SW480 (cell line): Measurements from ENCODE around the gene KCNQ4.

Experiments
- DNase-seq: peaks from one replicate; pipeline ENCODE4 v3.0.0-alpha.2; 2016; ENCODE audit warnings: low spot score

Gene KCNQ4

GRCh38 chr1:40783001-40783905, at the start of gene KCNQ4:
TSS of gene KCNQ4 (plus strand) at chr1:40783787. CDS start at chr1:40784094, 307 bp downstream.
- peak; percentile 50 for DNase-seq

DNA sequence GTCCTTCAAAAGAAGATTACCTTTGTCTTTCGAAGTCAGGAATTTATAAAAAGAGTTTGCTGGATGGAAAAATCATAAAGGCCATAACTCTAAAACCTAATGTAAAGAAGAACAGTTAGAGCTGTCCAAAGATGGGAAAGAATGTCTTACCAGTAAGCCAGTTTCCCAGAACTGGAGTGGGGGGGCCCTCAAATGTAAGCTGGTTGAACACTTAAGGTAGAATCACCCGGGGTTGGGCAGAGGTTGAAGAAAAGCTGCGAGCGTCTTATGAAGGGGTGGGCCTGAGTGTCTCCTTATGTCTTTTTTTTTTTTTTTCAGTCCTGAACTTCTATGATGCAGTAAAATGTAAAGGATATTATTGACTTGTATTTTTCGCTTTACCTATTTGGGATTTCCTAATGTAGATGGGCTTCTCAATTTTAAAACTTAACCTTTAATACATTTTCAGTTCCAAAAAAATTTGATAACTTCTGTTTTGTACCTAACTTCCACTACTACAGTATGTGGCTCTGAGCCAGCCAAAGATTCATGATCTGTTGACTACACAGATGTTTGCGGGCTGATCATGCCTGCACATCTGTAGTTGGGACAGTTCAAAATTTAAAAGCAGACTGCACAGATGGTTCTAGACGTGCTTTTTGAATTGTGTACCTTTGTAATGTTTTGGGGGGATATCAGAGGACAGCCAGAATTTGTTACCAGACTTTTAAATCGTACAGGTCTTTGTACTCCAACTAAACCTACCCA, 48.5 kb upstream of the KCNQ4 start:
- no peak for DNase-seq

GRCh38 chr1:40736085-40736531, 47.5 kb upstream of the KCNQ4 start:
- no peak for DNase-seq

- no peak for DNase-seq
These were observed 44.8 kb upstream of the KCNQ4 start for GRCh38 chr1:40738831-40739230.

DNA sequence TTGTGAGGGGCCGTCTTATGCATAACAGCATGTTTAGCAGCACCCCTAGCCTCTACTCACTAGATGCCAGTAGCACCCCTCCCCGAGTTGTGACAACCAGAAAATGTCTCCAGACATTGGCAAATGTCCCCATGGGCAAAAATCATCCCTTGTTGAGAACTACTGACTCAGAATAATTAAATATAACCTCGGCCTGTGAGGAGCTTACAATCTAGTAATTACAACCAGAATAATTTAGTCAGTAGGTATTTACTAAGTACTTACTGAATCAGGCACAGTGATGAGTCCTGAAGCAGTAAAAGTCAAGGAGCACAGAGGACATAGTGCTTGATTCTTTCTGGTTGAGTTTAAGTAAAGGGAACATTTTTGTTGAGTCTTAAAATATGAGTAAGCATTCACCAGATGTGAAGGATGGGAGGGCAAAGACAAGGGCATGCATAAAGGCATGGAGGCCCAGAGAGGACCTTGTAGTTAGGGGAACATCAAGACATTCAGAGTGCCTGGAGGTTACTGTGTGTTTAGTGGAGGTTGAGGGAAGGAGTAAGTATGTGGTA, 44.1 kb upstream of the KCNQ4 start:
- no peak for DNase-seq

- DNase-seq, result no peak
These were observed 43.3 kb upstream of the KCNQ4 start for GRCh38 chr1:40740039-40740996.

GRCh38 chr1:40740997-40741736, 42.4 kb upstream of the KCNQ4 start:
- DNase-seq, result no peak

GRCh38 chr1:40742363-40743061, 41.1 kb upstream of the KCNQ4 start:
- no peak for DNase-seq

DNA sequence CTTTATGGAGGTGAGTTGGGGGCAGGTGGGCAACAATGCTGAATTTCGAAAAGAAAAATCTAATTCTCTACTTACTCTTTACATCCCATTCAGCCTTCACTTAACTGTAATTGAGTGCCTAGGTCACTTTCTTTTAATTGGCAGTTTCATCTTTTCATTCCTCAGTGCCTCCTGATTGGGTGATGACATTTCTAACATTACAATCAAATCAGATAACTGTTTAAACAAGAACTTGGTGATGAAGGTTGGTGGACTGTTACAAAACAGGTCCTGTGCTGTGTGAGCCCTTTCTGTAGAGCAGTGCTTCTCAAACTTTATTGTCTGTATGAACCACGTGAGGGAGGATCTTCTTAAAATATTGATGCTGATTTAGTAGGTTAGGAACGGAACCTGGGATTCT, 40.1 kb upstream of the KCNQ4 start:
- DNase-seq, result no peak

DNA sequence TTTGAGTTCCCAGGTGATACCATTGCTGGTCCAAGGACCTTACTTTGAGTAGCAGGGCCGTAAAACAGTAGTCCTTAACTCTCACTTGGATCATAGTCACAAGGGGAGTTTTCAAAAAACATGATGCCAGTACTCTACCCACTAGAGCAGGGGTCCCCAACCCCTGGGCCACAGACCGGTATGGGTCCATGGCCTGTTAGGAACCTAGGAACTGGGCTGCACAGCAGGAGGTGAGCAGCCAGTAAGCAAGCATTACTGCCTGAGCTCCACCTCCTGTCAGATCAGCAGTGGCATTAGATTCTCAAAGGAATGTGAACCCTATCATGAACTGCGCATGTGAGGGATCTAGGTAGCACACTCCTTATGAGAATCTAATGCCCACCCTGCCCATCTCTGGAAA, 39.7 kb upstream of the KCNQ4 start:
- DNase-seq, result no peak

DNA sequence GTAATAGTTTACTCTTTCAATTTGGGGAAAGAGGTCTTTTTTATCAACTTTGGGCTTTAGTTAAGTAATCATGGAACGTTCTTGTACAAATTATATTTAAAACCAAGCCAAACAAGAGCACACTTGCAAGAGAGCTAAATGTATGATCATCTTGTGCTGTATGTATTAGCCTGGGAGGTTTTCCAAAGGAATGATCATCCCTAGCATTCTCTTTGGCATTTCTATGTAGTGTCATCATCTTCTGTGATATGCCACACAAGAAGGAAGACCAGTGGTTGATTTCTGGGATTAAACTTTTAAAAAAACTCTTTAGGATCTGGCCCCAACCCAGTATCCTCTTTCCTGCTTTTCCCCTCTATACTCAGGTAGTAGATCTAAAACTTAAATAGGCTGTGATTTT, 38.4 kb upstream of the KCNQ4 start:
- no peak for DNase-seq

DNA sequence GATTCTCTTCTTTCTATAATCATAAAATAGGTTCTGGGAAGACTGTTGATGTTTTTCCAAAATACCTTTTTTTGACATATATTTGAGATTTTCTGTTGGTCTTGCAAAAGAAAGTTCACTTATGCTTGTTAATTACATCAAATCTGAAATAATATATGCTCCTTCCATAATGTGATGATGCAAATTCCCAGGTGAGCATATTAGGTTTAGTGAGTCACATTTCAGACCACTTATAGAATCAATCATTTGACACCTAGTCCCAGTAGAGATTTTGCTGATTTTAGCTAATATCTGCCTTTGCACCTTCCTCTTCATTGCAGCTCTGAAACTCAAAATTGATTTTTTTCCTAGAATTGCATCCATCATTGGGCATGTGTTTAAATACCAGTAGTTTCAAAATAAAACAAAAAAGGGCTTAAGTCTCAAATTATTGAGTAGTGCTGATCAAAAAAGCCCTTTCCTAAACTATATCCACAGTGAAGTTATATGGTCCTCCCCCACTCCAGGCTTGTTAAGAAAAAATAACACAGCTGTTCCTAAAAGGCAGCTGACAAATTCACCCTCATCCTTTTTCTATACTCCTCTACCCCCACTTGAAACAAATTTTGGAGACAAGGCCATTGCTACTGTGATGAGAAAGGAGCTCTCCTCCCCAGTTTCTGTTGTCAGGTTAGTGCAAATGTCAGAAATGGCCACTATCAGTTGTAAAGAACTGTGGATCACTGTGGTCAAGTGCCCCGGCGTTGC, 37.1 kb upstream of the KCNQ4 start:
- DNase-seq, result no peak

- no peak for DNase-seq
These were observed 34.5 kb upstream of the KCNQ4 start for GRCh38 chr1:40748841-40749718.

DNA sequence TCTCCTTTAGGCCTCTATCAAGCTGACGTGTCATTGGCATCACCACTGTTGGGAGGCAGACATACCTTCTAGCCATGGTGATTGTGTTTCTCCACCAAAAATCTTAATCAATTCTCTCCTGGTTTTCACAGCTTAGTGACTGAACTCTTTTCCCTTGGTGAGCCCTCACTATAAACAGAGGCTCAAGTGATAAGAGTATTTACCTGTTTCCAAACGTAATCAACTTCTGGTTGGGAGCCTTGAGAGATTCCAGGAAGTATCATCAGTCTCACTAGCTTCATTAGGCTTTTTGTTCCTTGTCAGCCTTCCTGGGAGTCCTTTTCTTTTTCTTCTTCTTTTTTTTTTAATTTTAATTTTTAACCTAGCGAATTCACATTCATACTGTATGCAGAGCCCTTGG, 33.8 kb upstream of the KCNQ4 start:
- no peak for DNase-seq

GRCh38 chr1:40750451-40750908, 33.1 kb upstream of the KCNQ4 start:
- no peak for DNase-seq

GRCh38 chr1:40751802-40752201, 31.8 kb upstream of the KCNQ4 start:
- DNase-seq, result no peak

DNA sequence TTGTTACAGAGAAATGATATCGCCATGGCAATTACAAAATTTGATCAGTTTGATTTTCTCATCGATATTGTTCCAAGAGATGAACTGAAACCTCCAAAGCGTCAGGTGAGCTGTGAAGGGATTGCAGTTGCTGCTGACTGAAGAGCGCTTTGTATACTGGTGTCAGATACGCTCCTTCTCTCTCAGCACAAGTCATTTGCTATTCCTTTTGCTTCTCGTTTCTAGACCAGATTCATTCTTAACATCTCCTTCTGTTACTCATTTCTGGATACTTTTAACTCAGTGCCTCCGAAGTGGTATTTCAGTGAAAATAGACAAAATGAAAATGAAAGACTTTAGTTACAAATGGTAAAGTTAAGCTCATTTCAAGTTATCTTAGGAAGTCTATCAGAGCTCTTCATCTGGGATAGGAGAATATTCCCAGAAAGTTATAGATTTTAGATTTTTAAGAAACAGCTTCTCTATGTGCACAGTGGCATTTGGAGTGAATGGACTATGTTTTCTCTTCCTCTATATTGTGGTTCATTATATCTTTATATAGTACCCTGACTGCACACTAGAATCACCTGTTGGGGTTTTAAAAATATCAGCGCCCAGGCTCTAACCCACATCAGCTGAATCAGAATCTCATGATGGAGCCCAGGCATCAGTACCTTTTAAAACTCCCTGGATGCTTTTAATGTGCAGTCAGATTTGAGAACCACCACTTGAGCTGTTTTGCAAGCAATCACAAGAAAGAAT, 30.3 kb upstream of the KCNQ4 start:
- DNase-seq, result no peak

DNA sequence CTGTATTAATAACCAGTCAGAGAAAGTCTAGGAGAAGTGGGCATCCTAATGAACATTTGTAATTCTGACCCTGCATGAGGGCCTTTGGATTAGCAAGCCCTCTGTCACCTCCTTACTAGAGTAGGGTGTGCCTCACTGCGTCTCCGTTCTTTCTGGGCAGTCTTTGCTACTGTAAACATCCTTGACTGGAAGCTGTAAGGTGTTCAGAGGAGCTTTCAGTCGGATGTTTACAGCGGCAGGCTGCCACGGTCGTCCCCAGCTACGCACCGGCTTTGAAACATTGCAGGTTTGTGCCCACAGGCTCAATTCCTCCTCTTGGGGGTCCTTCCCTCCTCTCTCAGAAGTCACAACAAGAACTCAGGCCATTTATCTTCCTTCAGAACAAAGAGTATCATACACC, 29.4 kb upstream of the KCNQ4 start:
- no peak for DNase-seq
